Measurements from ENCODE around the gene THEM4. TPM values are rescaled to one million over a fixed set of nuclear protein-coding genes. Genes with fewer than 3 reads are reported as not detected.

The THEM4 gene
- total RNA-seq, 1 donor from 2014 or later, result 17.3 TPM

DNA sequence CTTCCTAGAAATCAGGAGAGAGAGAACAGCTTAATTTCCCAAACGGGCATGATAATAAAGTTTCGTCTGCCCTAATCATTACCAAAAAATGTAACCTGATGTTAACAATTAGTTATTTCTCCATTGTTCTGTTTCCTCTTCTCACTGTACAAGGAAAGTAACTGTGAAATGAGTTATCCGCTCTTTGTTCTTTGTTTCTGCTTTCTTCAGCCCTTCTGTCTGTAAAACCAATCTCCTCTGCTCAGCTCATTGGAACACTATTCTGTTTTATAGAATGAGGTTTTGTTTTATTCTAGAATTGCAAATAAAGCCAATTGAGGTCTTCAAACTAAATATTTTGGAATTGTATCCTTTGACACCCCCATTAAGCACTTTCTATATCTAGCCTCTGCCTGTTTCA, 8.8 kb upstream of the THEM4 start:
- DNase-seq (ENCODE audit: low spot score, unreplicated experiment), result no peak
- H3K4me1 Mint-ChIP-seq (ENCODE audit: low read depth), result peaks cover 34% of the 10 kb centered on the region
- peaks cover 2% of the 10 kb centered on the region for H3K36me3 Mint-ChIP-seq (ENCODE audit: insufficient read depth)
- TF ChIP-seq, protein P1, sequence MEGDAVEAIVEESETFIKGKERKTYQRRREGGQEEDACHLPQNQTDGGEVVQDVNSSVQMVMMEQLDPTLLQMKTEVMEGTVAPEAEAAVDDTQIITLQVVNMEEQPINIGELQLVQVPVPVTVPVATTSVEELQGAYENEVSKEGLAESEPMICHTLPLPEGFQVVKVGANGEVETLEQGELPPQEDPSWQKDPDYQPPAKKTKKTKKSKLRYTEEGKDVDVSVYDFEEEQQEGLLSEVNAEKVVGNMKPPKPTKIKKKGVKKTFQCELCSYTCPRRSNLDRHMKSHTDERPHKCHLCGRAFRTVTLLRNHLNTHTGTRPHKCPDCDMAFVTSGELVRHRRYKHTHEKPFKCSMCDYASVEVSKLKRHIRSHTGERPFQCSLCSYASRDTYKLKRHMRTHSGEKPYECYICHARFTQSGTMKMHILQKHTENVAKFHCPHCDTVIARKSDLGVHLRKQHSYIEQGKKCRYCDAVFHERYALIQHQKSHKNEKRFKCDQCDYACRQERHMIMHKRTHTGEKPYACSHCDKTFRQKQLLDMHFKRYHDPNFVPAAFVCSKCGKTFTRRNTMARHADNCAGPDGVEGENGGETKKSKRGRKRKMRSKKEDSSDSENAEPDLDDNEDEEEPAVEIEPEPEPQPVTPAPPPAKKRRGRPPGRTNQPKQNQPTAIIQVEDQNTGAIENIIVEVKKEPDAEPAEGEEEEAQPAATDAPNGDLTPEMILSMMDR (IDR thresholded peaks at IDR 0.05; ENCODE audit: unreplicated experiment), result no peak
- H3K4me3 Mint-ChIP-seq (ENCODE audit: low read depth), result no peak overlapping the region
- H3K27me3 Mint-ChIP-seq, result peaks cover 4% of the 10 kb centered on the region
- H3K9me3 Mint-ChIP-seq (ENCODE audit: low read depth), result no peaks in the 10 kb centered on the region
- no peak overlapping the region for H3K27ac Mint-ChIP-seq

DNA sequence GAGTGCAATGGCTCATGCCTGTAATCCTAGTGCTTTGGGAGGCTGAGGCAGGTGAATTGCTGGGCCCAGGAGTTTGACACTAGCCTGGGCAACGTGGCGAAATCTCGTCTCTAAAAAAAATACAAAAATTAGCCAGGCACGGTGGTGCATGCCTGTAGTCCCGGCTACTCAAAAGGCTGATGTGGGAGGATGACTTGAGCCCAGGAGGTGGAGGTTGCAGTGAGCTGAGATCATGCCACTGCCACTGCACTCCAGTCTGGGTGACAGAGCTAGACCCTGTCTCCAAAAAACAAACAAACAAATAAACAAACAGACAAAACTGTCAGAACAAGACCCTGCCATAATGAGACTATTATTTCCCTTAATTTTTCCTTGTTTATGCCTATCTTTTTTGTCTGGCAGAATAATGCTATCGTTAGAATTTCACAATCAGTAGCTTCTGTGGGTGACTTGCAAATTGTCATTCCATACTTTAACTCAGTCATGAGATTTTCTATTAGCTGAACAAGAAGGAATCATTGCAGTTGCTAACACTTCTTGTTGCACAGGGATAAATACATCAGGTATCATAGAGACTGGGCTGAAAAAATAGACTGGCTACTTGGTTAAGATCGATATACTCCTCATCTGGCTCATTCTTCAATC, 7.5 kb upstream of the THEM4 start:
- peaks cover 2% of the 10 kb centered on the region for H3K36me3 Mint-ChIP-seq (ENCODE audit: insufficient read depth)
- TF ChIP-seq, protein P1 (IDR thresholded peaks at IDR 0.05; ENCODE audit: unreplicated experiment), result no peak
- peaks cover 24% of the 10 kb centered on the region for H3K4me1 Mint-ChIP-seq (ENCODE audit: low read depth)
- no peak for DNase-seq (ENCODE audit: low spot score, unreplicated experiment)
- H3K4me3 Mint-ChIP-seq (ENCODE audit: low read depth), result no peak overlapping the region
- H3K27me3 Mint-ChIP-seq, result peaks cover 4% of the 10 kb centered on the region
- no peak overlapping the region for H3K27ac Mint-ChIP-seq
- no peaks in the 10 kb centered on the region for H3K9me3 Mint-ChIP-seq (ENCODE audit: low read depth)

DNA sequence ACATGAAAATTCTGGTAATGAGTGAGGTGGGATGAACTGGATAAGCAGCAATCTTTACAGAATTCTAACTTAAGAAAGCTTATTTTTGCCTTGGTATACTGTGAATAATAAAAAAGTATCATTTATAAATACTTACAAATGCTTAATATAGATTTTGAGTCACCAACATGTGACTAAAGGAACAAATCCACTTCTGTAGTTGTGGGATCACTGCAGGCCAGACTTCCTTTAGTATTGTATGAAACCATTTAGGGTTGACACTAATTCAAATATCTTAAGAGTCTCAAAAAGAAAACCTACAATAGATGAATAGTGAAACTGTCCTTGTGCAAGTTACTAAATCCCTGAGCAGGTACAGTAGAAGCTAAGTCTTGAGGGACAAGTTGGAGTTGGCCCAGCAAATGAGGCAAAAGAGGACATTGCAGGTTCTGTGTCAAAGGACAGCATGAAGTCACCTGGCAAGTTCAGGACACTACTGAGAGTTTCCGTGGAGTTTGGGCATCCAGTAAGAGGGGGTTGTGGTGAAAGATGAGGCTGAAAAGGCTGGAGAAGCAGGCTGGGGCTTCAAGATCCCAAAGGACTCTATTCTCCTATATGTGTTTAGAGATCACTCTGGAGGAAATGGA, 5.9 kb upstream of the THEM4 start:
- Mint-ChIP-seq H3K27me3 (peaks cover 4% of the 10 kb centered on the region), H3K27ac (no peak overlapping the region), H3K4me3 (ENCODE audit: low read depth) (no peak overlapping the region), H3K4me1 (ENCODE audit: low read depth) (peaks cover 16% of the 10 kb centered on the region), H3K9me3 (ENCODE audit: low read depth) (no peaks in the 10 kb centered on the region), H3K36me3 (ENCODE audit: insufficient read depth) (peaks cover 2% of the 10 kb centered on the region)
- DNase-seq (ENCODE audit: low spot score, unreplicated experiment), result no peak
- TF ChIP-seq, protein P1 (IDR thresholded peaks at IDR 0.05; ENCODE audit: unreplicated experiment), result no peak

DNA sequence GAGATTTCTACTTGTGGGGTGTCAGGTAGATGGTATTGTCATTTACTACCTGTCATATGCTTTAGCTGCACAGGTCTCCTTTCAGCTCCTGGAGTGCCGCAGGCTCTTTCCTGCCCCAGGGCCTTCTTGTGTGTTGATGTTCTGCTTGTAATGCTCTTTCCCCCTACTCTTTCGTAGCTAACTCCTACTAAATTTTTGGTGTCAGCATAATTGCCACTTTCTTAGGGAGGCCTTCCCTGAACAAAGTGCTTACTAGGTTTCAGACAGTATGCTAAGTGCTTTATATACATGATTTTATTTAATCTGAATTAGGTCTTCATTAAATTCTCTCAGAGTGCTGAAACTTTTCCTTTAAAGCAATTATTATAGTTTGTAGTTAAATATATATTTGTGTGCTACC, 4.8 kb upstream of the THEM4 start:
- H3K27ac Mint-ChIP-seq, result no peak overlapping the region
- no peaks in the 10 kb centered on the region for H3K9me3 Mint-ChIP-seq (ENCODE audit: low read depth)
- TF ChIP-seq, protein P1 (IDR thresholded peaks at IDR 0.05; ENCODE audit: unreplicated experiment), result no peak

DNA sequence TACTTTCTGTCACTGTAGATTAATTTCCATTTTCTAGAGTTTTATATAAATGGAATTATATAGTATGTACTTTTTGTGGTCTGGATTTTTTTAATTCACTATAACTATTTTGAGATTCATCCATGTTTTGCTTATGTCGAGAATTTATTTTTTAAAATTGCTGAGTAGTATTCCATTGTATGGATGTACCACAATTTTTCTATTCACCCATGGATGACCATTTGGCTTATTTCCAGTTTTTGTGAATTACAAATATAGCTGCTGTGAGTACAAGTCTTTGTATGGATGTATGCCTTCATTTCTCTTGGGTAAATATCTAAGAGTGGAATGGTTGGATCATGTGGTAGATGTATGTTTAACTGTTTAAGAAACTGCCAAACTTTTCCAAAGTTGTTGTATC, 3.7 kb upstream of the THEM4 start:
- TF ChIP-seq, protein P1 (IDR thresholded peaks at IDR 0.05; ENCODE audit: unreplicated experiment), result no peak
- H3K36me3 Mint-ChIP-seq (ENCODE audit: insufficient read depth), result peaks cover 7% of the 10 kb centered on the region
- no peaks in the 10 kb centered on the region for H3K9me3 Mint-ChIP-seq (ENCODE audit: low read depth)
- H3K4me3 Mint-ChIP-seq (ENCODE audit: low read depth), result no peak overlapping the region
- no peak for DNase-seq (ENCODE audit: low spot score, unreplicated experiment)
- H3K27ac Mint-ChIP-seq, result no peak overlapping the region
- peaks cover 4% of the 10 kb centered on the region for H3K27me3 Mint-ChIP-seq
- peaks cover 5% of the 10 kb centered on the region for H3K4me1 Mint-ChIP-seq (ENCODE audit: low read depth)

More for the DNA sequence above, 4.8 kb upstream of the THEM4 start:
- Mint-ChIP-seq H3K36me3 (ENCODE audit: insufficient read depth) (peaks cover 2% of the 10 kb centered on the region), H3K27me3 (peaks cover 4% of the 10 kb centered on the region), H3K4me3 (ENCODE audit: low read depth) (no peak overlapping the region), H3K4me1 (ENCODE audit: low read depth) (peaks cover 13% of the 10 kb centered on the region)
- DNase-seq (ENCODE audit: low spot score, unreplicated experiment), result no peak
